ENCODE data around the gene KLHL17.
"Not testable (repeated sequence)": the region's sequence is repeated elsewhere in the genome, so short reads cannot be mapped to it uniquely, and the experiment has no call there.

Gene KLHL17

DNA sequence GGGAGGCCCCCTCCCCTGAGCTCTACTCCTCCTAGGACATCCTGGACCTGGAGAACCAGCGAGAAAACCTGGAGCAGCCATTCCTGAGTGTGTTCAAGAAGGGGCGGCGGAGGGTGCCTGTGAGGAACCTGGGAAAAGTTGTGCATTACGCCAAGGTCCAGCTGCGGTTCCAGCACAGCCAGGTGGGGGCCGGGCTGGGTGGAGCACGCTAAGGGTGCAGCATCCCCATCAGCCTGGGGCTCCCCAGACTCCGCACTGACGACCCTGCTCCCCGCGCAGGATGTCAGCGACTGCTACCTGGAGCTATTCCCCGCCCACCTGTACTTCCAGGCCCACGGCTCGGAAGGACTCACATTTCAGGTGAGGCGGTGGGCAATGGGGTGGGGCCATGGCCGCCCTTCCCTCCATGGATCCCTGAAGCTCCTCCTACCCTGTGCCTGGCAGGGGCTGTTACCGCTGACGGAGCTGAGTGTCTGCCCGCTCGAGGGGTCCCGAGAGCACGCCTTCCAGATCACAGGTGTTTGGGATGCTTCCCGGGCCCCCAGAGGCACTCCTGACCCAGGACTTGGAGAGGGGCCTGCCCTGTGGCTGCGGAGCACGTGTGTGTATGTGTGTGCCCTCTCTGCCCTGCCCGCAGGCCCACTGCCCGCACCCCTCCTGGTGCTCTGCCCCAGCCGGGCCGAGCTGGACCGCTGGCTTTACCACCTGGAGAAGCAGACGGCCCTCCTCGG lies 10.0 kb downstream of the KLHL17 start:
- DNase-seq: no peak

DNA sequence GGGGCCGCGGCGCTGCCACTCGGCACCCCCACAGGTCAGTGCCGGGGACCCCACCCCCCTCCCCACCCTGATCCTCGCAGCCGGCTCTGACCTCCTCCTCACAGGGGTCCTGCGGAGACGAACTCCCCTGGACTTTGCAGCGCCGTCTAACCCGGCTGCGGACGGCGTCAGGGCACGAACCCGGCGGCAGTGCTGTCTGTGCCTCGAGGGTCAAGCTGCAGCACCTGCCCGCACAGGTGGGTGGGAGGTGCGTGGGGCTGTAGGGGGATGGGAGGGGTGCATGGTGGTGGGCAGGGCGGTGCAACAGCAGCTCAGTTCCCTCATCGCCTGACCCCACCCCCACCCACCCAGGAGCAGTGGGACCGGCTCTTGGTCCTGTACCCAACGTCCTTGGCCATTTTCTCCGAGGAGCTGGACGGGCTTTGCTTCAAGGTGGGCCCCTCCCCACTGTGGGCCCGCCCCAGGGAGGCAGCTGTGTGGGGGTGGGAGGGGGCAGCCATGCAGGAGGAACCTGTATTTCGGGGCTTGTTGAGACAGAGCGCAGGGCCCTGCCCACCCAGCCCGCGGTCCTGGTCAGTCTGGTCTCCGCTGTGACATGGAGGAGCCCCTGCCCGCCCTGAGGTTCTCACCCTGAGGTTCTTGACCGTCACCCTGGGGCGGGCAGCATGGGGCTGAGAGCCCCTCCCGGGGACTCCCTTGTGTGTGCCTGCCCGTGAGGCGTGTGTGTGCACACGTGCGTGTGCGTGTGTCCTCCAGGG lies 10.8 kb downstream of the KLHL17 start:
- no peak for DNase-seq

DNA sequence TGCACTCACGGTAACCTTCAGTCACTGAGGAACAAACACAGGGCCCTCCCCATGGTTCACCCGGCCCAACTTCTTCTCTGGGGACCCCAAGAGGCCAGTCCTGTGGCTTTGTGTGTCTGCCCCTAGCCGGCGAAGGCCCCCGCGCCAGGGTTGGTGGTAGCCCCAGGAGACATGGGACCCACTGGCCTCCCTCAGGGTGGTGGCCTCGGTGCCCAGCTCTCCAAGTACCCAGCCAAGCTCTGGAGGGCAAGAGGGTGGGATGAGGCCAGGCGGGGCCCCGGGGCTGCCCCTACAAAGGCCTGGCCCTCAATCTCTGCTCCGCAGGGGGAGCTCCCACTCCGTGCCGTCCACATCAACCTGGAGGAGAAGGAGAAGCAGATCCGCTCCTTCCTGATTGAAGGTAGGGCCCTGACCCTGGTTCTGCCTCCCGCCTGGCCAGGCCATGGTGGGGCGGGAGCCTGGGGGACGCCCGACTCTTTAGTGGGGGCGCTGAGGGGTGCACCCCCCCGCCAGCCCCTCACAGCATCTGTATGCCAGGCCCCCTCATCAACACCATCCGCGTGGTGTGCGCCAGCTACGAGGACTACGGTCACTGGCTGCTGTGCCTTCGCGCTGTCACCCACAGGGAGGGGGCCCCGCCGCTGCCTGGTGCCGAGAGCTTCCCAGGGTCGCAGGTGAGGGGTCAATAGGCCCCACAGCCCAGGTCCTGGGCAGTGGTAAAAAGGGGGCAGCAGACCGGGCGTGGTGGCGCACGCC lies 11.5 kb downstream of the KLHL17 start:
- DNase-seq: no peak

DNA sequence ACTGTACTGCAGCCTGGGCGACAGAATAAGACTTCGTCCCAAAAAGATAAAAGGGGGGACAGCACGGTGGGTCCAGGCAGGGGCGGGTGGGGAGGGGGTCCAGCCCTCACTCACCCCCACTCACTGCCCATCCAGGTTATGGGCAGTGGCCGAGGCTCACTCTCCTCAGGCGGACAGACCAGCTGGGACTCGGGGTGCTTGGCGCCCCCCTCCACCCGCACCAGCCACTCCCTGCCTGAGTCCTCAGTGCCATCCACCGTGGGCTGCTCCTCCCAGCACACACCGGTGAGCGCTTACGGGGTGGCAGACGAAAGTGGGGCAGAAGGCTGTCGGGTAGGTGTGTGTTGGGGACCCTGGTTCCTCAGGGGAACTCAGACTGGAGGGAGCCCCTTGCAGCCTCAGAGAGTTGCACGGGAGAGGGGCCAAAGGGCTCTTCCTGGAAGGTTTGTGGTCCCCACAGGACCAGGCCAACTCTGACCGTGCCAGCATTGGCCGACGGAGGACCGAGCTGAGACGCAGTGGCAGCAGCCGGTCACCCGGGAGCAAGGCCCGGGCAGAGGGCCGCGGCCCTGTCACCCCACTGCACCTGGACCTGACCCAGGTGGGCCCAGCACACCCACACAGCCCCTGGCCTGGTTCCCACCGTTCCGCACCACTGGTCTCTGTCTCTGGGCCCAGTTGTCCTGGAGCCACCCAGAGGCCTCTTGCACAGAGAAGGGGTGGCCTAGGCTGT lies 12.5 kb downstream of the KLHL17 start:
- DNase-seq: no peak

DNA sequence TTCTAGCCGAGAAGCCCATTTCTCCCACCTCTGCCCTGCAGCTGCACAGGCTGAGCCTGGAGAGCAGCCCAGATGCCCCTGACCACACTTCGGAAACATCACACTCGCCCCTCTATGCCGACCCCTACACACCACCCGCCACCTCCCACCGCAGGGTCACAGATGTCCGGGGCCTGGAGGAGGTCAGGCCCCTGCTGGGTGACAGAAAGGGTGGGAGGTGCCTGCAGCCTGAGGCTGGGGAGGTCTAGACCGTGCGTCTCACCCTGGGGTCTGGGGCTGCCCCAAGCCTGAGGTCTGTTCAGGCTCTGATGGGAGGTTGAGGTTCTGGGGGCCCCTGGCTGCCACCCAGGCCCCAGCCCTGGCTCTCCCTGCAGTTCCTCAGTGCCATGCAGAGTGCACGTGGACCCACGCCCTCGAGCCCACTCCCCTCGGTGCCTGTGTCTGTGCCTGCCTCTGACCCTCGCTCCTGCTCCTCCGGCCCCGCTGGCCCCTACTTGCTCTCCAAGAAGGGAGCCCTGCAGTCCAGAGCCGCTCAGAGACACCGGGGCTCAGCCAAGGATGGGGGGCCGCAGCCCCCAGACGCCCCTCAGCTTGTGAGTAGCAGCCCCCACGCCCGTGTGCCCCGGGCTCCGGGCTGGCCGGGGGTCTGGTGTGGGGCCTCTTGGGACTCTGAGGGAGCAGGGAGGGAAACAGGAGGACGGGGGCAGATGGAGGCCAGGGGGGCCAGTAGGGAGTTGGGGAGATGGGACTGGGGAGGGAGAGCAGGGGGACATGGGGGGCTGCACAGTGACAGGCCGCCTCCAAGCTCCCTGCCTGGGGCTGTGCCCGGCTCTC lies 13.3 kb downstream of the KLHL17 start:
- DNase-seq: no peak

DNA sequence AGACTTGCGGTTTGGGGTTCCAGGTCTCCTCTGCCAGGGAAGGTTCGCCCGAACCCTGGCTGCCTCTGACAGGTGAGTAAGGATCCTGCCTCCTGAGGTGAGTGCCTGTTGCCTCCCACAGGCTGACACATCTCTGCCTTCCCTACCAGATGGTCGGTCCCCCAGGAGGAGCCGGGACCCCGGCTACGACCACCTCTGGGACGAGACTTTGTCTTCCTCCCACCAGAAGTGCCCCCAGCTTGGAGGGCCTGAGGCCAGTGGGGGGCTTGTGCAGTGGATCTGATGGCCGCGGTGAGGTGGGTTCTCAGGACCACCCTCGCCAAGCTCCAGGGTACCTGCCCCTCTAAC lies 13.9 kb downstream of the KLHL17 start:
- DNase-seq: no peak

DNA sequence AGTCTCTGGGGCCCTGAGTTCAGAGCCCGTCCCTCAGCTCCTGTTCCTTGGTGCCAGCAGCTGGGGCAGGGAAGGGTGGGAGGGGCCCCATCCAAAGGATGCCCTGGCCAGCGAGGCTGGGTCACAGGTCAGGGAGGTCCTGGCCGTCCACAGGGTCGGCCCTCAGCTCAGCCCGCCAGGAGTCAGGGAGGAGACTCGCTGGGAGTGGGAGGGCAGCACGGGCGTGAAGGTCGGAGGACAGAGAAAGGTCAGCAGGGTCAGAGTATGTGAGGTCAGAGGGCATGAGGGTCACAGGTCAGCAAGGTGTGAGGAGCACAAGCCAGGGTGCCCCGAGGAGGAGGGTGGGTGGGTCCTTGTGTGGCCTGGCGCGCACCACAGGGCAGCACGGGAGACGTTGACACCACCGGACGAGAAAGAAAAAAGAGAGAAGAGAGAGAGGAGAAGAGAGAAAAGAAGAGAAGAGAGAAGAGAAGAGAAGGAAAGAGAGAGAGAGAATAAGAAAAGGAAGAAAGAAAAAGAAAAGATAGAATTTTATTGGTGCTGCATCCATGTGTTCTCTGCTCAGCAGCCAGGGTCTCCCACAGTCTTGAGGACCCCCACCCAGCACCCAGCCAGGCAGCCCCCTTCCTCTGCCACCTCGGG lies 14.4 kb downstream of the KLHL17 start:
- DNase-seq: no peak

DNA sequence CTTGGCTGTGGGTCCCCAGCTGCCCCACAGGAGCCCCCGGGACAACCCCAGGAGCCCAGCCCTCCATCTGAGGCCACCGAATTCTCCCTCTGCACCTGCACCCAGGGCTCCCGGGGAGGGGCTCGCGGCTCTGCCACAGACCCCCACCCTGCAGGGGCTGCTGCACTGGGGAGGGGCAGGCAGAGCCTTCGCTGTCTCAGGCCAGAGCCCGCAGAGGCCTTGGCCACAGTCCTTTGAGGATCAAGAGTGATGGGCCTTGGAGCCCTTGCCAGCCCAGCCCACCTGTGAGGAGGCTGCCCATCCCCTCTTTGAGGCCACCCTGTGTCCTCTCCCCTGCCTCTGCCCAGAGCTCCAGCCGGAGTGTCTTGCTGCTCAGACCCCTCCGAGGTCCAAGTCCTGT lies 15.0 kb downstream of the KLHL17 start:
- no peak for DNase-seq

DNA sequence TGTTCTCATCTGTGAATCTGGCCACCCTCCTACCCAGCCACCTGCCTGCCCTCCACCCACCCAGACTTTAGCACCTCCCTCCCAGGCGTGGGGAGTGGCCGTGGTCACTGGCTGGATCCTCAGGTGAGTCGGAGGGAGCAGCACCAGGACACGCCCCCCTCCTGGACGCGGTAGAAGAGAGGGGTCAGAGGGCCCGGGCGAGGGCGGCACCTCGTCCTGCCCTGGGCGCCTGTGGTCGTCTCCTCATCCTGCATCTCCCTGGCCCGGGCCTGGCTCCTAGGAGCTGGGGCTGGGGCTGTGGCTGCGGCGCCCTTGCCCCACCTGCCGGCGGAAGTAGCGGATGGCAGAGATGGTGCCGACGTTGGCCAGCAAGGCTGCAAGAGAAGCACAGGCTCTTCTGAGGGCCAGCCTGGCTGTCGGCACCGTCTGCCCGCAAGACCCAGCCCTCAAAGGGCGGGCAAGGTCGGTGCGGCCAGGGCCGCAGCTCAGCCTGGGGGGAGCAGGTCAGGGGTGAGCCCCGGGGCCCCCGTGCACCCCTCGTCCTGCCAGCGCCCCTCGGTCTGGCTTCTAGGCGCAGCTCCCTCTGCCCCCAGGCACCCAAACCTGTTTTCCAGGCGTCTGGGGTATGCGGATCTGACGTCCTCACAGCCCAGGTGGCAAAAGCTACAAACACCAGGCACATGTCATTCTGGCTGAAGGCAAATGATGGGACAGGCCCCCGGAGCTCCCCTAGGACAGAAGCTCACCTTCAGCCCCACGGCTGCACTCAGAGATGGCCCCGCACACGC lies 15.7 kb downstream of the KLHL17 start:
- DNase-seq: peak; percentile 43

DNA sequence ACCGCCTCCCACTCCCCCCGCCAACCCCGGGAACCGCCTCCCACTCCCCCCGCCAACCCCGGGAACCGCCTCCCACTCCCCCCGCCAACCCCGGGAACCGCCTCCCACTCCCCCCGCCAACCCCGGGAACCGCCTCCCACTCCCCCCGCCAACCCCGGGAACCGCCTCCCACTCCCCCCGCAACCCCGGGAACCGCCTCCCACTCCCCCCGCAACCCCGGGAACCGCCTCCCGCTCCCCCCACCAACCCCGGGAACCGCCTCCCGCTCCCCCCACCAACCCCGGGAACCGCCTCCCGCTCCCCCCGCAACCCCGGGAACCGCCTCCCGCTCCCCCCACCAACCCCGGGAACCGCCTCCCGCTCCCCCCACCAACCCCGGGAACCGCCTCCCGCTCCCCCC lies 16.4 kb downstream of the KLHL17 start:
- not testable (repeated sequence) for DNase-seq

DNA sequence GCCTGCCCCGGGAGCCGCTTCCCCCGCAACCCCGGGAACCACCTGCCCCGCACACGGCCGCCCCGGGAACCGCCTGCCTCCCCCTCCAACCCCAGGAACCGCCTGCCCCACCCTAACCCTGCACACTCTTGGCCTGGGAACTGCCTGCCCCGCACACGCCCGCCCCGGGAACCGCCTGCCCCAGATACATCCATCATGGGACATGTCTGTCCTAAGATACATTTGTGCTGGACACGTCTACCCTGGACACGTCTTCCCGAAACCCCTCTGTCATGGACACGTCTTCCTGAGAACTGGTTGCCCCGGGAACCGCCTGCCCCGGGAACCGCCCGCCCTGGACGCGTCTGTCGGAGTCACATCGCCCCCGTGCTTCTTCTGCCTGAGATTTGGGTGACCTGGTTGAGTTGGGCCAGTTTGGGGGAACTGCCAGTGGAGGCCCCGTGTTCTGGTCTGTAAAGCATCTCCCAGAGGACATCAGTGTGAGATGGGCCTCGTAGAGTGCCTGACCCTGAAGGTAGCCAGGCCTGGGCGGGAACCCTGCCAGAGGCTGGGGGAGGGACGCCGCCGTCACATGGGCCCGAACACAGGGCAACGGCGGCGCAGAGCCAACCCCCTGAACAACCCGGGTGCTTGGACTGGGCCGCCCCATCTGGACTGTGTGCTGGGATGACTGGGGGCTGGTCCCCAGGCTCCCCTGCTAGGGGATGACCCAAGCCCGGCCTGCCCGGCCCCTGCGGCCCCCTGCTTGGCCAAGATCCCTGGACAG lies 17.9 kb downstream of the KLHL17 start:
- DNase-seq: no peak

DNA sequence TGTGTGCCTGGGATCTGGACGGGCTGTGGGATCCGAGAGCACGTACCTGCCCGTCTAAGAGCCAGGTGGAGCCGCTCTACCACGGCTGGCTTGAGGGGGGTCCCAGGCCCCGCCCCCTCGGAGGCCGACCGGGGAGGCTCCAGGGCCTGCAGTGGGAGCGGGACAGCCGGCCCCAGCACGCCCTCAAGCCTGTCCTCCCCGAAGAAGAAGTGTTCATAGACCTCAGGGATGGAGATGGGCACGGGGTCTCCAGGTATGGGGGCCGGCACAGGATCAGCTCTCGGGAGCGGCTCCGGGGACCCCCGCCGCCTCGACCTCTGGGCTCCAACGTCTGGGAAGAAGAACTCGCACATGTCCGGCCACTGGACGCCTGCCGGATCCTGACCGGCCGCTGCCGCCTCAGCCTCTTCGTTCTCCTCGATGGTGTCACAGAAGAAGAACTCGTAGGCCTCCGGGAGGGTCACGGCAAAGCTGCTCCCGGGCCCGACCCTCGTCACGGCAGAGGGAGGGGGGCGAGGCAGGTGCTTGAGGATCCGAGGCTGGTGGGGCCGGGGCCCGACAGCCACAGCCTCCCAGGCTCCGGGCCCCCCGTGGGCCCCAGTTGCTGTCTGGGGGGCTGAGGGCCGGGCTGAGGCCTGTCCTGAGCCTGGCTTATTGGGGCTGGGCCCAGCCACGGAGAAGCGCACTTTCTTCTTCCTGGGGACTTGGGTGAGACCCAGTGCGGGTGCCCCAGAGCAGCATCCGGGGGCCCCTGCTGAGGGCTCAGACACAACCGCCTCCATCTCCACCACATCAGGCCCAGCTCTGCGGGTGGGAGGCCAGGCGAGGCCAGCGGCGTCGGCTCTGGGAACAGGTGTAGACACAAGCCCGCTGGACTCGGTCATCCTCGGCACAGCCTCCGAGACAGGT lies 18.7 kb downstream of the KLHL17 start:
- DNase-seq: no peak

DNA sequence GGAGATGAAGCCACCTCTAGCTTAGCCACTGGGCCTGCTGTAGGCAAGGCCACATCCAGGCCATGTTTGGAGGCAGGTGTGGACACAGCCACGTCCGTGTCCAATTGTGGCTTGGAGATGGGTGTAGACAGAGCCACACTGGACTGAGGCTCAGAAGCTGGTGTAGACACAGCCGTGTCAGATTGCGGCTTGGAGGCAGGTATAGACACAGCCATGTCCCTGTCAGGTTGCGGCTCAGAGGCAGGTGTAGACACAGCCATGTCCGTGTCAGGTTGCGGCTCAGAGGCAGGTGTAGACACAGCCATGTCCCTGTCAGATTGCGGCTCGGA lies 19.3 kb downstream of the KLHL17 start:
- no peak for DNase-seq

DNA sequence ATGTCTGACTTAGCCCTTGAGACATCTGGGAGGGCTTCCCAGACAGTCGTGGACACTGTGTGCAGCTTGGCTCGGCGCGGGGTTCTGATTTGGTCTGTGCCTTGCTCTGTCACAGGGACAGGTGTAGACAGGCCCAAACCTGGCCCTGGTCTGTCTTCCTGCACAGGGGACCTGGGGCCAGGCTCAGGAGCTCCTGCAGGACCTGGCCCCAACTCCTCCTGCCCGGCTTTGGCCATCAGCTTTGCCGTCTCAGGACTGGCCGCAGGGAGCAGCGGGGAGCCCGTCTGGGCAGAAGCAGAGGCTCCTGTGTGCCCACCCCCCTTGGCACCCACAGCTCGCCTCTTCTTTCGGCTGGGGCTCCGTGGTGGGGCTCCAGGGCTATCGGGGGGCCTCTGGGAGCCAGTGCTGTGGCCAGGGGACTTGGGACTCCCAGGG lies 19.8 kb downstream of the KLHL17 start:
- no peak for DNase-seq

DNA sequence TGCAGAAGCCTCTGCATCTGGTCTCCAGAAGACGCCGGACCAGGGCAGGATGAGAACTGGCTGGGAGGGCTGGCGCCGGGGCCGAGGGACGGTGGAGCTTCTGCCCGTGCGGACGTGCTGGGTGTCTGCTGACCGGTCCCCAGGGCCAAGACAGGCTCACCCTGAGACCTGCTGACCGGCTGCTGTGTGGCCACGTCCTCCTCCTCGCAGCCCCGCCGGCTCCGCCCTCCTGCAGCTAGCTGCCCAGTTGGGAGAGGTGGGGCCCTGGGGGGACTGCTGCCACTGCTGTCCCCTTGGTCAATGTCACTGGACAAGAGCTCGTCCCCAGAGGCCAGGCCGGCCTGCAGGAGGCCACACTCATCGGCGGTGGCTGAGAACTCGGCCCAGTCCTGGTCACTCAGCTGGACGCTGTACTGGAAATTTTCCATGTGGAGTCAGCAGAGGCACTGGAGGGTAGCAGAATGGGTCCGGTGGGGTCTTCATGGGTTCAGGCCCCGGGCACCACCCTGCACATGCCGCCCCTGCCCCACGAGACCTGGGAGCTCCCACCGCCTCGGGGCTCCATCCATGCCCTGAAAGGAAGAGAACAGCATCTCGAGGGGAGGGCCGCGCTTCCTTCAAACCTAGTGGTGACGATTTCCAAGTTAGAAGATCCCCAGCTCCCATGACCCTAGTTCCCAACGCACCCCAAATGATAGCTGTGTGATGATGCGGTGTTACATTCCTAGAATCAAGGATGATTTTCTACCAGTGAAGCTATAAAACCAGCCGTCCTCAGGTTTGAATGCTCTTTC lies 20.4 kb downstream of the KLHL17 start:
- no peak for DNase-seq

DNA sequence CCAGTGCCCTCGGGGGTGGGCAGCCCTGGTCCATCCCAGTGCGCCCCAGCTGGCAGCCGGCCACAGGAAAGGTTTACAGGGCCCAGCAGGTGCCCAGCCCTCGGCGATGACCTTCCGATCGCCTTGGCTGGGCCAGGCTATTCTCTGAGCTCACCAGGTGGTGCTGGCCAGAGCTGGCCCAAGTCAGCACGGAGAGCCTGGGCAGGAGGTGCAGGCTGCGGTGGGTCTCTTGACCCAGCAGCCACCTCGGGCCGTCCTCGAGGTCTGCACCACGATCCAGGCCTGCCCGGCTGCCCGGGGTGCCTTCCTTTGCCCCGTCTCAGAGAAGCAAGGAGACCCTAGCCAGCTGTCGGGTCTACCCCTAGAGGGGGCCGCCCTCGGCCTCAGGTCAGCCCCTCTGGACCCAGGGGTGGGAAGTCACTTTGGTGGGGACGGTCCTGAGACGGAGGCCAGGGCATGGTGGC lies 21.1 kb downstream of the KLHL17 start:
- DNase-seq: no peak

DNA sequence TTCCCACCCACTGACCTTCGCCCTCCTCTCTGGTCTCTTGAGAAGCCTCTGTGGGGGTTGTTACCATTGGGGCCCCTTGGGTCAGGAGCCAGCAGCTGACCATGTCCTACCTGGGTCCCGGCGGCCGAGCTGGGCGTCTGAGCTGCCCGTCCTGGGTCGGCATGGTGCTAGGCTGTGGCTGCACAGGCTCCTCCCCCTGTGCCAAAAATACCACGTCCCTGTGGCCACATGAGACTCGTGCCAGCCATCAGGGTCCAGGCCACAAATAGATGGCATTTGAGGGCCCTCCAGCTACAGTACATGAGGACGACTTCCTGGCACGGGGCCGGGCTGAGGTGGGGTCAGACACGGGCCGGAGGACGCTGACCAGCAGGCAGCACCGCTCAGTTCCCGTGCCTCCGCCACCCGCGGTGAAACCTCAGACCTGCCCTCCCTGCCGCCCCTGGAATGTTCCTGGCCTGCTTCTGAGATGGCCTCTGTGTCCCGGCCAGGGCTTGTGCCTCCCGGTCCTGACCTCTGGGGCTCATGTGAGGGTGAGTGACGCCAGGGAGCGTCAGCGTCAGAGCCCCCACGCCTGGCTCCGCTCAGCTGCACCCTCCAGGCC lies 21.7 kb downstream of the KLHL17 start, which contains the start of gene PERM1:
PERM1 (minus strand) TSS at position 139 of the 604 bp plus-strand sequence. CDS start 1,064 bp downstream, outside the sequence.
- DNase-seq: no peak

All from fibroblast of skin of right quadriceps (primary cell).